ENCODE results near the gene STK4. TPM values are rescaled to one million over a fixed set of nuclear protein-coding genes. Genes with fewer than 3 reads are reported as not detected.
A peak's percentile ranks its signal among the peaks of the same experiment; 100 is the strongest.

STK4 gene
- total and polyA plus RNA-seq, 2 donors from 2014 or later = 4.3 to 41.0 TPM

GRCh38 chr20:45017857-45018256, 51.5 kb downstream of the STK4 start:
- Histone ChIP-seq H3K4me1 (ENCODE audit: control insufficient read depth in 2 of 3, insufficient read depth in 2 of 3, low read depth in 1 of 3, low read length in 3 of 3) (no peaks in the 10 kb centered on the region), H3K9me3 (ENCODE audit: control insufficient read depth in 2 of 3, insufficient read depth in 1 of 3, low read length in 3 of 3) (no peaks in the 10 kb centered on the region), H3K4me3 (ENCODE audit: low read length in 3 of 3) (no peak overlapping the region), H3K27me3 (ENCODE audit: control insufficient read depth, insufficient read depth, low read length) (no peaks in the 10 kb centered on the region), H3K36me3 (ENCODE audit: control insufficient read depth in 2 of 3, insufficient read depth in 3 of 3, low read length in 3 of 3) (no peaks in the 10 kb centered on the region), H3K27ac (ENCODE audit: low read depth in 2 of 2, low read length in 2 of 2) (no peak overlapping the region), H3K9ac (ENCODE audit: low read length in 3 of 3) (no peak overlapping the region)
- no peak for TF ChIP-seq CTCF (IDR thresholded peaks at IDR 0.05; ENCODE audit: borderline replicate concordance, extremely low read depth, insufficient read depth)
- intact Hi-C loops (cut with DNase I) = no loop called here
- peak in 1 of 5 donors; percentile 19 for DNase-seq
- no peak for FAIRE-seq

- no peaks in the 10 kb centered on the region for H3K9me3 ChIP-seq (ENCODE audit: control insufficient read depth in 2 of 3, insufficient read depth in 1 of 3, low read length in 3 of 3)
- no peak overlapping the region for H3K27ac ChIP-seq (ENCODE audit: low read depth in 2 of 2, low read length in 2 of 2)
- H3K36me3 ChIP-seq (ENCODE audit: control insufficient read depth in 2 of 3, insufficient read depth in 3 of 3, low read length in 3 of 3) = no peaks in the 10 kb centered on the region
- intact Hi-C loops (cut with DNase I) = no loop called here
- H3K27me3 ChIP-seq (ENCODE audit: control insufficient read depth, insufficient read depth, low read length) = no peaks in the 10 kb centered on the region
- DNase-seq = no peak
- no peaks in the 10 kb centered on the region for H3K4me1 ChIP-seq (ENCODE audit: control insufficient read depth in 2 of 3, insufficient read depth in 2 of 3, low read depth in 1 of 3, low read length in 3 of 3)
- H3K4me3 ChIP-seq (ENCODE audit: low read length in 3 of 3) = no peak overlapping the region
- H3K9ac ChIP-seq (ENCODE audit: low read length in 3 of 3) = no peak overlapping the region
- FAIRE-seq = no peak
- no peak for TF ChIP-seq CTCF (IDR thresholded peaks at IDR 0.05; ENCODE audit: borderline replicate concordance, extremely low read depth, insufficient read depth)
These were observed 52.9 kb downstream of the STK4 start for GRCh38 chr20:45019027-45019761.

- Histone ChIP-seq H3K36me3 (ENCODE audit: control insufficient read depth in 2 of 3, insufficient read depth in 3 of 3, low read length in 3 of 3) (peaks cover 0 to 2% (median 0%) of the 10 kb centered on the region in 3 donors), H3K4me3 (ENCODE audit: low read length in 3 of 3) (no peak overlapping the region), H3K9me3 (ENCODE audit: control insufficient read depth in 2 of 3, insufficient read depth in 1 of 3, low read length in 3 of 3) (no peaks in the 10 kb centered on the region), H3K27ac (ENCODE audit: low read depth in 2 of 2, low read length in 2 of 2) (no peak overlapping the region), H3K27me3 (ENCODE audit: control insufficient read depth, insufficient read depth, low read length) (no peaks in the 10 kb centered on the region), H3K9ac (ENCODE audit: low read length in 3 of 3) (no peak overlapping the region), H3K4me1 (ENCODE audit: control insufficient read depth in 2 of 3, insufficient read depth in 2 of 3, low read depth in 1 of 3, low read length in 3 of 3) (no peaks in the 10 kb centered on the region)
- intact Hi-C loops (cut with DNase I) = no loop called here
- TF ChIP-seq CTCF (IDR thresholded peaks at IDR 0.05; ENCODE audit: borderline replicate concordance, extremely low read depth, insufficient read depth) = no peak
- DNase-seq (no peak), FAIRE-seq (no peak)
These were observed 53.4 kb downstream of the STK4 start for GRCh38 chr20:45019762-45020123.

All from kidney (tissue), 14 donors.